K562 (cell line): ENCODE results near the gene PSMD11. TPM values are rescaled to one million over a fixed set of nuclear protein-coding genes. Genes with fewer than 3 reads are reported as not detected.

Experiments
- ATAC-seq: fragments of 200-7000 bp; cut with Tn5 transposase; 3 replicates; pipeline ENCODE4 v1.9.1; 2020; ENCODE audit warnings: moderate library complexity
- BruUV-seq: library from RNA; stranded (reverse); fragments of 400-500 nt; replicated peaks from 2 replicates; lab custom pipeline; 2021; lab: Mats Ljungman, UMichigan
- CTCF ChIA-PET: fragments of 300-600 bp; formaldehyde crosslinking; extraction: SDS; loops from one replicate; lab custom pipeline; 2021; ENCODE audit warnings: low intra/inter-chr PET ratio; lab: Yijun Ruan, JAX
- POLR2A ChIA-PET: fragments of 300-600, 350-650 bp; sonication (Branson Sonifier 250); formaldehyde crosslinking; extraction: SDS; loops from one replicate; lab custom pipeline; 2021; ENCODE audit warnings: antibody characterized with exemption, inconsistent platforms; lab: Yijun Ruan, JAX
- DNase-seq, 4 experiments: peaks; one replicate each; pipeline versions ENCODE4 v3.0.0 to v3.0.0-alpha.2; 2011 to 2018; ENCODE audit warnings: low spot score in 3 of 4, mixed read lengths in 3 of 4; ENCODE audit errors: extremely low read depth in 1 of 4
- FAIRE-seq: peaks from 2 replicates; lab custom pipeline; 2011; peaks lifted over from hg19 to GRCh38; lab: Jason Lieb, UNC
- H2AFZ ChIP-seq: 2 replicates; pipeline ENCODE4 v1.6.0; 2011; ENCODE audit warnings: low read depth, low read length, control low read depth, inconsistent platforms
- H3K27ac ChIP-seq: fragments of 200-600 bp; 3 replicates; pipeline ENCODE4 v1.8.0; 2011; ENCODE audit warnings: low read depth, mild to moderate bottlenecking, control low read depth, inconsistent platforms, low read length, moderate library complexity, mixed read lengths; ENCODE audit errors: extremely low read depth
- H3K27me3 ChIP-seq, 2 experiments: fragments of 300-600 bp in 1 of 2; 2 replicates in 1 of 2; 3 replicates in 1 of 2; pipeline versions ENCODE4 v1.6.0 to v1.8.0; 2011; ENCODE audit warnings: inconsistent platforms in 2 of 2, low read length in 2 of 2, mild to moderate bottlenecking in 1 of 2, mixed read lengths in 1 of 2, moderate library complexity in 1 of 2; ENCODE audit not compliant: control insufficient read depth in 2 of 2, insufficient read depth in 2 of 2
- H3K36me3 ChIP-seq: fragments of 300-600 bp; 3 replicates; pipeline ENCODE4 v1.8.0; 2011; ENCODE audit warnings: mild to moderate bottlenecking, low read length, inconsistent platforms; ENCODE audit not compliant: control insufficient read depth, insufficient read depth
- H3K4me1 ChIP-seq, 2 experiments: fragments of 200-600 bp in 1 of 2; replicated peaks in 1 of 2; 2 replicates in 1 of 2; 3 replicates in 1 of 2; pipeline versions ENCODE4 v1.5.1 to v1.8.0; 2011; ENCODE audit warnings: inconsistent platforms in 2 of 2, low read length in 2 of 2, mild to moderate bottlenecking in 1 of 2, mixed read lengths in 1 of 2, moderate library complexity in 1 of 2; ENCODE audit not compliant: control insufficient read depth in 2 of 2, insufficient read depth in 2 of 2
- H3K4me2 ChIP-seq: 2 replicates; pipeline ENCODE4 v1.6.1; 2011; ENCODE audit warnings: low read length, control low read depth, inconsistent platforms, mixed read lengths; ENCODE audit not compliant: insufficient read depth
- H3K4me3 ChIP-seq: fragments of 200-600 bp; sonication (generic), shearing (Covaris generic); 2 replicates; pipeline ENCODE4 v1.5.1; 2016; ENCODE audit warnings: control low read depth, inconsistent platforms
- H3K79me2 ChIP-seq: fragments of 200-600 bp; 3 replicates; pipeline ENCODE4 v1.8.0; 2011; ENCODE audit warnings: low read length, inconsistent platforms; ENCODE audit not compliant: control insufficient read depth, insufficient read depth
- H3K9ac ChIP-seq, 2 experiments: 2 replicates each; pipeline versions ENCODE4 v1.6.0 to v1.6.1; 2011; ENCODE audit warnings: low read depth in 2 of 2, low read length in 2 of 2, control low read depth in 1 of 2, inconsistent platforms in 1 of 2, mild to moderate bottlenecking in 1 of 2, mixed read lengths in 1 of 2; ENCODE audit not compliant: insufficient read depth in 1 of 2
- H3K9me1 ChIP-seq: one replicate; pipeline ENCODE4 v1.6.0; 2011; ENCODE audit warnings: inconsistent platforms, mild to moderate bottlenecking, low read length, moderate library complexity; ENCODE audit not compliant: control insufficient read depth, insufficient read depth
- H3K9me3 ChIP-seq: replicated peaks from 2 replicates; pipeline ENCODE4 v1.5.1; 2011; ENCODE audit warnings: low read depth, low read length, inconsistent platforms; ENCODE audit not compliant: control insufficient read depth, insufficient read depth
- H4K20me1 ChIP-seq: replicated peaks from 2 replicates; pipeline ENCODE4 v1.6.1; 2011; ENCODE audit warnings: low read length, inconsistent platforms, mixed read lengths; ENCODE audit not compliant: control insufficient read depth, insufficient read depth
- CBX3 ChIP-seq, 2 experiments: IDR thresholded peaks; 1 replicate in 1 of 2; 2 replicates in 1 of 2; pipeline ENCODE4 v1.6.1; 2012; ENCODE audit warnings: inconsistent platforms in 2 of 2, low read length in 2 of 2, borderline replicate concordance in 1 of 2, control low read depth in 1 of 2
- COPS2 ChIP-seq: fragments of 450-650 bp; conservative IDR thresholded peaks from 2 replicates; pipeline ENCODE4 v1.6.1; 2016; ENCODE audit warnings: mild to moderate bottlenecking, moderate library complexity
- GABPA ChIP-seq: fragments of 200-800 bp; sonication (Bioruptor generic); conservative IDR thresholded peaks from 2 replicates; pipeline ENCODE4 v1.6.1; 2016; ENCODE audit warnings: low read depth, missing genetic modification characterization, missing compliant biosample characterization
- GABPB2 ChIP-seq: fragments of 250-450 bp; sonication (Bioruptor Pico); conservative IDR thresholded peaks from 2 replicates; pipeline ENCODE4 v1.5.1; 2021; ENCODE audit warnings: mild to moderate bottlenecking
- HDAC2 ChIP-seq: fragments of 450-650 bp; IDR thresholded peaks from 2 replicates; pipeline ENCODE4 v1.6.1; 2016; ENCODE audit warnings: mild to moderate bottlenecking
- KLF13 ChIP-seq: fragments of 450-650 bp; IDR thresholded peaks from 2 replicates; pipeline ENCODE4 v1.6.1; 2016; ENCODE audit warnings: missing genetic modification characterization, low read depth, mild to moderate bottlenecking, missing compliant biosample characterization, moderate library complexity, borderline replicate concordance
- MITF ChIP-seq: IDR thresholded peaks from 2 replicates; pipeline ENCODE4 v1.6.1; 2014; ENCODE audit warnings: antibody characterized with exemption
- MTA1 ChIP-seq: fragments of 450-650 bp; IDR thresholded peaks from 2 replicates; pipeline ENCODE4 v1.6.1; 2017; ENCODE audit warnings: borderline replicate concordance
- NRF1 ChIP-seq, 2 experiments: fragments of 450-650 bp; IDR thresholded peaks in 1 of 2; conservative IDR thresholded peaks in 1 of 2; 2 replicates each; pipeline ENCODE4 v1.6.1; 2014; ENCODE audit warnings: mild to moderate bottlenecking in 2 of 2
- PREB ChIP-seq: sonication (generic); formaldehyde crosslinking; IDR thresholded peaks from 2 replicates; pipeline ENCODE4 v1.8.1; 2023; ENCODE audit warnings: mild to moderate bottlenecking, missing genetic modification reagents
- SRF ChIP-seq, 2 experiments: fragments of 250-450, 450-650 bp in 1 of 2; sonication (Bioruptor Pico) in 1 of 2; sonication (generic) in 1 of 2; formaldehyde crosslinking; IDR thresholded peaks; 2 replicates each; pipeline versions ENCODE4 v1.5.0 to v1.5.1; 2020 to 2022; ENCODE audit warnings: mild to moderate bottlenecking in 1 of 2, missing genetic modification reagents in 1 of 2
- SRSF3 ChIP-seq: fragments of 200-400 bp; formaldehyde crosslinking; IDR thresholded peaks from 2 replicates; pipeline ENCODE4 v1.6.1; 2016; ENCODE audit warnings: mild to moderate bottlenecking, low read length, moderate library complexity; ENCODE audit not compliant: insufficient read depth
- TAF9B ChIP-seq: fragments of 450-650 bp; IDR thresholded peaks from 2 replicates; pipeline ENCODE4 v1.6.1; 2018; ENCODE audit warnings: mild to moderate bottlenecking; ENCODE audit not compliant: partially characterized antibody
- ZKSCAN1 ChIP-seq: fragments of 150-350 bp; IDR thresholded peaks from 2 replicates; pipeline ENCODE4 v1.6.1; 2016; ENCODE audit warnings: low read depth, low read length
- ZNF12 ChIP-seq: sonication (generic); formaldehyde crosslinking; IDR thresholded peaks from 2 replicates; pipeline ENCODE4 v1.4.0; 2020; ENCODE audit warnings: mild to moderate bottlenecking, missing genetic modification reagents
- WGBS: fragments of 100-300 bp; shearing (Covaris generic); methylation state at CpG from one replicate; pipeline ENCODE4 v1.1.6; 2016; ENCODE audit warnings: low coverage, mixed read lengths; ENCODE audit not compliant: insufficient coverage; ENCODE audit errors: missing lambda C conversion rate; 5-methylcytosine and 5-hydroxymethylcytosine counted together
- in situ Hi-C: fragments of 300-500 bp; cut with MboI; formaldehyde crosslinking; loops from 4 replicates; pipeline ENCODE4 v1.15.0; 2018; ENCODE audit warnings: inconsistent platforms, mixed read lengths
- intact Hi-C: fragments of 100-400 bp; cut with micrococcal nuclease; formaldehyde crosslinking; loops from 2 replicates; pipeline ENCODE4 v1.14.2; 2022
- polyA plus RNA-seq, 8 experiments: library from polyadenylated mRNA; depleted of rRNA in 4 of 8; stranded (reverse) in 5 of 8; unstranded in 3 of 8; fragments of >200 nt; fragmentation: Nextera tagmentation in 2 of 8; fragmentation: Illumina TruSeq in 1 of 8; extraction: Ambion mirVana in 2 of 8; extraction: Trizol in 1 of 8; gene quantifications; 2 replicates each; pipeline versions ENCODE4 v1.2.1 to v1.2.3, GENCODE V29; 2011 to 2014; ENCODE audit warnings: inconsistent platforms in 1 of 8, missing spikeins in 1 of 8
- total RNA-seq, 7 experiments: library from RNA; depleted of rRNA in 6 of 7; stranded (reverse); fragments of >200 nt in 6 of 7; fragmentation: Illumina TruSeq in 2 of 7; extraction: Trizol in 2 of 7; gene quantifications; 2 replicates each; pipeline versions ENCODE4 v1.2.1 to v1.2.3, GENCODE V29; 2011 to 2021; ENCODE audit warnings: low replicate concordance in 1 of 7

PSMD11 gene
- total and polyA plus RNA-seq, 9 of the 15 experiments (the other 6 are each of a cell fraction or from before 2014, with no cell fraction given) = 104 to 378 (median 158) TPM

- BruUV-seq = no TSS peak
- under 1% methylated on average over 28 of the region's 29 CpGs for WGBS
- ChIA-PET POLR2A (interaction anchor here (0.5 to 1.5 kb wide), 15 partner anchors 8 to 1000 kb away, joined by 3 to 8 read pairs (median 4); no protein-coding TSS in a partner anchor), CTCF (interaction anchor here (0.6 kb wide), 1 partner anchor 78 kb away, joined by 4 read pairs; no protein-coding TSS in a partner anchor)
- Histone ChIP-seq H3K79me2 (peaks cover 48% of the 10 kb centered on the region), H3K4me3 (peak overlapping the region; percentile 99), H3K27ac (peak overlapping the region; percentile 49; the same call in 1 of the 3 replicates), H3K4me2 (peak overlapping the region; percentile 99), H2AFZ (peak overlapping the region; percentile 98), H3K36me3 (peaks cover 41% of the 10 kb centered on the region), H3K27me3 (no peaks in the 10 kb centered on the region), H3K4me1 (peaks cover 11 to 17% of the 10 kb centered on the region in 2 experiments; a peak in 4 of 5 replicates), H3K9me1 (no peaks in the 10 kb centered on the region), H4K20me1 (peaks cover 8% of the 10 kb centered on the region; the same call in 1 of the 2 replicates), H3K9me3 (no peaks in the 10 kb centered on the region), H3K9ac (peak overlapping the region; percentile 65 to 91; a peak in 3 of 4 replicates)
- FAIRE-seq (no peak), DNase-seq (no peak), ATAC-seq (peak; percentile 7)
- in situ Hi-C loops = no loop called here
- intact Hi-C loops = loop anchor here (2.0 to 10.0 kb wide), 2 partner anchors 69 to 101 kb away; partner anchors contain the start of gene C17orf75
- 0 out of 2 replicates have a peak, but pooled peaks have one; percentile 27 for TF ChIP-seq HDAC2
- TF ChIP-seq PREB = 0 out of 2 replicates have a peak, but pooled peaks have one; percentile 16
- 0 out of 3 replicates have a peak, but pooled peaks of 1 of the 2 experiments have one; percentile 14 for TF ChIP-seq CBX3 (IDR thresholded peaks at IDR 0.05; ENCODE audit: borderline replicate concordance in 1 of 2, low read length in 2 of 2)
- peak; percentile 74 to 76 for TF ChIP-seq NRF1 (conservative IDR thresholded peaks at IDR 0.05 in 1 of 2, IDR thresholded peaks at IDR 0.05 in 1 of 2)
- TF ChIP-seq ZKSCAN1 = no peak
- no peak for TF ChIP-seq TAF9B
- no peak for TF ChIP-seq GABPB2
- no peak; the same call in 1 of the 2 replicates for TF ChIP-seq MTA1
- TF ChIP-seq KLF13 (tag) = peak; percentile 85; the same call in 1 of the 2 replicates
- 0 out of 2 replicates have a peak, but pooled peaks have one; percentile 1 for TF ChIP-seq ZNF12 (CRISPR knock-in tag)
- TF ChIP-seq MITF = 0 out of 2 replicates have a peak, but pooled peaks have one; percentile 10
- 0 out of 2 replicates have a peak, but pooled peaks have one; percentile 22 for TF ChIP-seq GABPA (tag)
- no peak for TF ChIP-seq COPS2
- TF ChIP-seq SRSF3 = no peak
- peak in 1 of 2 experiments; percentile 85; a peak in 2 of 4 replicates for TF ChIP-seq SRF (CRISPR knock-in tag; IDR thresholded peaks at IDR 0.05)
Observed at GRCh38 chr17:32443827-32444300, 446 bp upstream of the PSMD11 start.
